ENCODE results near the gene NAP1L4.

DNA sequence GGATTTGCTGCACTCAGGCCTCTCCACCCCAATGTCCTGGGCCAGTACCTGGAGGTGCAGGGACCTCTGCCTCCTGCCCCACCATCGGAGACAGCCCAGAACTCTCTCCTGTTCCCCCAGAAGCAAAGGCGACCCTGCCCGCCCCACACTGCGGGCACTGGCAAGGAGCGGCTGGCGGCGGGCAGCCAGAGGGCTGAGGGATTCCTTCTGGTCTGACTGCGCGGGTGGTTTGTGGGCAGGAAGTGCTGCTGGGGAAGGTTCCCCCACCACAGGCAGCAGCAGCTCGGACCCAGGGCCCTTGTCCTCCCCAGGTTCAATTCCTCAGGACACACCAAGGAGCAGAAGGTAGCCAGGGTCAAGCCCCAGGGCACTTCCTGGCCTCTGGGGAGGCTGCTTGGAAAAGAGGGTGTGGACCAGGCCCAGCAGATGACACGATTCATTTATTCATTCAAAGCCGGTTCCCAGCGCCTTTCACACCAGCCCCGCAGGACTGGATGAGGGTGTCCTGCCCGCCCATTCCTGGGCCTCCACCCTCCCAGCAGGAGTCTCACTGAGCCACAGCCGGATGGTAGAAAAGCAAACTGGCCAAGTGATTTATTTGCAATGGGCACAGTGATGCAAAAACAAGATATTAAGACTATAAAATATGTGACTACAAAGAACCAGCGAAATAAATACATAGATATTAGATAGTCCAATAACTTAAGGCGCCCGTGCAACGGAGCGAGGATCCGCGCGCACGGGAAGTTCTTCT is 64.1 kb downstream of the NAP1L4 start:
- TF ChIP-seq REST (IDR thresholded peaks at IDR 0.05; ENCODE audit: borderline replicate concordance) (no peak), RAD21 (conservative IDR thresholded peaks at IDR 0.05) (no peak), POLR2AphosphoS5 (IDR thresholded peaks at IDR 0.05) (no peak)
- TF ChIP-seq, protein P1, sequence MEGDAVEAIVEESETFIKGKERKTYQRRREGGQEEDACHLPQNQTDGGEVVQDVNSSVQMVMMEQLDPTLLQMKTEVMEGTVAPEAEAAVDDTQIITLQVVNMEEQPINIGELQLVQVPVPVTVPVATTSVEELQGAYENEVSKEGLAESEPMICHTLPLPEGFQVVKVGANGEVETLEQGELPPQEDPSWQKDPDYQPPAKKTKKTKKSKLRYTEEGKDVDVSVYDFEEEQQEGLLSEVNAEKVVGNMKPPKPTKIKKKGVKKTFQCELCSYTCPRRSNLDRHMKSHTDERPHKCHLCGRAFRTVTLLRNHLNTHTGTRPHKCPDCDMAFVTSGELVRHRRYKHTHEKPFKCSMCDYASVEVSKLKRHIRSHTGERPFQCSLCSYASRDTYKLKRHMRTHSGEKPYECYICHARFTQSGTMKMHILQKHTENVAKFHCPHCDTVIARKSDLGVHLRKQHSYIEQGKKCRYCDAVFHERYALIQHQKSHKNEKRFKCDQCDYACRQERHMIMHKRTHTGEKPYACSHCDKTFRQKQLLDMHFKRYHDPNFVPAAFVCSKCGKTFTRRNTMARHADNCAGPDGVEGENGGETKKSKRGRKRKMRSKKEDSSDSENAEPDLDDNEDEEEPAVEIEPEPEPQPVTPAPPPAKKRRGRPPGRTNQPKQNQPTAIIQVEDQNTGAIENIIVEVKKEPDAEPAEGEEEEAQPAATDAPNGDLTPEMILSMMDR (IDR thresholded peaks at IDR 0.05; ENCODE audit: poor library complexity, severe bottlenecking), result no peak

All from neural cell (in vitro differentiated cells).